GM12878 (cell line): ENCODE measurements around the gene HEPHL1.

Experiments used
- BHLHE40 ChIP-seq, 2 experiments: fragments of 450-650 bp in 1 of 2; IDR thresholded peaks; 2 replicates each; pipeline ENCODE4 v1.6.1; 2011 to 2017; ENCODE audit warnings: low read depth in 2 of 2, borderline replicate concordance in 1 of 2, improper control_type of control experiment in 1 of 2, low read length in 1 of 2, mild to moderate bottlenecking in 1 of 2
- CBFB ChIP-seq: IDR thresholded peaks from 2 replicates; pipeline ENCODE4 v1.6.1; 2016; ENCODE audit warnings: antibody characterized with exemption, low read depth
- HDGF ChIP-seq: fragments of 450-650 bp; IDR thresholded peaks from 2 replicates; pipeline ENCODE4 v1.6.1; 2016; ENCODE audit warnings: antibody characterized with exemption
- POLR2AphosphoS5 ChIP-seq: IDR thresholded peaks from 2 replicates; pipeline ENCODE4 v1.6.1; 2011; ENCODE audit warnings: mild to moderate bottlenecking, low read length, inconsistent platforms
- SP1 ChIP-seq: IDR thresholded peaks from one replicate; pipeline ENCODE4 v1.6.1; 2011; ENCODE audit warnings: low read depth, low read length
- TBL1XR1 ChIP-seq: IDR thresholded peaks from 2 replicates; pipeline ENCODE4 v1.6.1; 2012; ENCODE audit warnings: low read depth, low read length, improper control_type of control experiment
- ZNF217 ChIP-seq: fragments of 450-650 bp; IDR thresholded peaks from 2 replicates; pipeline ENCODE4 v1.6.1; 2017; ENCODE audit warnings: antibody characterized with exemption, mild to moderate bottlenecking
- TF ChIP-seq, protein P1 (sequence below): fragments of 450-650 bp; IDR thresholded peaks from 2 replicates; pipeline ENCODE4 v1.6.1; 2017; ENCODE audit warnings: mild to moderate bottlenecking, moderate library complexity

DNA sequence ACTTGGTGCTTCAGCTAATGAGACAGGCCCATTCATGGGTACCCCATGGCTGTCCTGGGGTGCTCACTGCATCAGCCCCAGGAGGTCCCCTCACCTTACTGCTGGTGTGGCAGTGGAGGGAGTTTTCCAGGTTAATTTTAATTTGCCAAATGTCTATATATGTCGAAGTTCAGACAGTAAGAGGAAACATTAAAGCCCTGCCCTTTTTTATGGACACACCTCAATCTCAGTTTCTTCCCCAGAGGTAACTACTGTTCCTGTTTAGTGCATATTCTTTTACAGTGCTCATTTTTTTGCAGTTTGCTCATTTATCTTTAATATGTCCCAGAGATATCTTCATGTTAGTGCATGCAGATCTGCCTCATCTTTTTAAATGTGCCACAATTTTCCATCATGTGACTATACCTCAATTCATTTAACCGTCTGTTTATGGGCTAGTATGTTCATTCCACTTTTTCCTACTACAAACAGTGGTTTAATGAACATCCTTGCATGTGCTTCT, 119.1 kb downstream of the HEPHL1 start:
- TF ChIP-seq, protein P1, sequence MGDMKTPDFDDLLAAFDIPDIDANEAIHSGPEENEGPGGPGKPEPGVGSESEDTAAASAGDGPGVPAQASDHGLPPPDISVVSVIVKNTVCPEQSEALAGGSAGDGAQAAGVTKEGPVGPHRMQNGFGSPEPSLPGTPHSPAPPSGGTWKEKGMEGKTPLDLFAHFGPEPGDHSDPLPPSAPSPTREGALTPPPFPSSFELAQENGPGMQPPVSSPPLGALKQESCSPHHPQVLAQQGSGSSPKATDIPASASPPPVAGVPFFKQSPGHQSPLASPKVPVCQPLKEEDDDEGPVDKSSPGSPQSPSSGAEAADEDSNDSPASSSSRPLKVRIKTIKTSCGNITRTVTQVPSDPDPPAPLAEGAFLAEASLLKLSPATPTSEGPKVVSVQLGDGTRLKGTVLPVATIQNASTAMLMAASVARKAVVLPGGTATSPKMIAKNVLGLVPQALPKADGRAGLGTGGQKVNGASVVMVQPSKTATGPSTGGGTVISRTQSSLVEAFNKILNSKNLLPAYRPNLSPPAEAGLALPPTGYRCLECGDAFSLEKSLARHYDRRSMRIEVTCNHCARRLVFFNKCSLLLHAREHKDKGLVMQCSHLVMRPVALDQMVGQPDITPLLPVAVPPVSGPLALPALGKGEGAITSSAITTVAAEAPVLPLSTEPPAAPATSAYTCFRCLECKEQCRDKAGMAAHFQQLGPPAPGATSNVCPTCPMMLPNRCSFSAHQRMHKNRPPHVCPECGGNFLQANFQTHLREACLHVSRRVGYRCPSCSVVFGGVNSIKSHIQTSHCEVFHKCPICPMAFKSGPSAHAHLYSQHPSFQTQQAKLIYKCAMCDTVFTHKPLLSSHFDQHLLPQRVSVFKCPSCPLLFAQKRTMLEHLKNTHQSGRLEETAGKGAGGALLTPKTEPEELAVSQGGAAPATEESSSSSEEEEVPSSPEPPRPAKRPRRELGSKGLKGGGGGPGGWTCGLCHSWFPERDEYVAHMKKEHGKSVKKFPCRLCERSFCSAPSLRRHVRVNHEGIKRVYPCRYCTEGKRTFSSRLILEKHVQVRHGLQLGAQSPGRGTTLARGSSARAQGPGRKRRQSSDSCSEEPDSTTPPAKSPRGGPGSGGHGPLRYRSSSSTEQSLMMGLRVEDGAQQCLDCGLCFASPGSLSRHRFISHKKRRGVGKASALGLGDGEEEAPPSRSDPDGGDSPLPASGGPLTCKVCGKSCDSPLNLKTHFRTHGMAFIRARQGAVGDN: no peak
- no peak for TF ChIP-seq CBFB
- no peak for TF ChIP-seq BHLHE40 (IDR thresholded peaks at IDR 0.05; ENCODE audit: borderline replicate concordance in 1 of 2, low read depth in 2 of 2, low read length in 1 of 2)
- no peak for TF ChIP-seq TBL1XR1
- no peak for TF ChIP-seq POLR2AphosphoS5
- TF ChIP-seq ZNF217: no peak
- TF ChIP-seq SP1: no peak
- TF ChIP-seq HDGF: no peak
